Measurements from ENCODE around the gene TDRD9. TPM values are rescaled to one million over a fixed set of nuclear protein-coding genes. Genes with fewer than 3 reads are reported as not detected.

The TDRD9 gene
- total and polyA plus RNA-seq, 2 of the 4 experiments (the other 2 are of a cell fraction) = 0.07 to 0.18 TPM

DNA sequence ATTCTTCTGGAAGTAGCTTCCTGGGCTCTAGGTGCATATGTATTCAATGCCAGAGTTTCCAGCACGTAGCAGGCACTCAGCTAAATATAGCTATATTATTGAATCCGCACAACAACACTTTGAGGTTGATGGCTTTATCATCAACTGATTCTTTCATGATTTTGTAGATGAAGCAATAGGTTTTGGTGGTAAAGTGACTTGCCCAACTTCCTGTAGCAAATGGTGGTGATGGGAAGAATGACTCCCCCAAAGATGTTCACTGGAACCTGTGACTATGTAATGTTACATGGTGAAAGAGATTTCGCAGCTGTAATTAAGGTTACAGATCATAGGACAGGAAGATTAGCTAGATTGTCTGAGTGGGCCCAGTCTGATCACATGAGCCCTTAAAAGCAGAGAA, 3.2 kb downstream of the TDRD9 start:
- BruUV-seq (replicated peaks) = no TSS peak
- WGBS, 2 experiments (ENCODE audit: extremely low coverage in 2 of 2, insufficient read length in 1 of 2) = 100% methylated on average over 1 of the region's 3 CpGs; no CpG with 5 or more reads in 1 of the 2 experiments

More for the DNA sequence above, 3.2 kb downstream of the TDRD9 start:
- H3K79me1 ChIP-seq (ENCODE audit: low read depth in 1 of 2, low read length in 2 of 2) = no peaks in the 10 kb centered on the region
- no peak overlapping the region for H4K5ac ChIP-seq (ENCODE audit: low read depth, low read length)
- no peaks in the 10 kb centered on the region for H3K9me3 ChIP-seq (ENCODE audit: control insufficient read depth, insufficient read depth, low read length)
- no peak overlapping the region for H2AK9ac ChIP-seq (replicated peaks; ENCODE audit: low read depth, low read length, poor library complexity)
- no peak overlapping the region for H2BK120ac ChIP-seq (ENCODE audit: low read depth, low read length)
- no peak overlapping the region for H3K18ac ChIP-seq (ENCODE audit: low read depth, low read length)
- H3K27me3 ChIP-seq (ENCODE audit: control insufficient read depth, insufficient read depth, low read length) = peaks cover 9% of the 10 kb centered on the region
- no peak overlapping the region for H3K27ac ChIP-seq (ENCODE audit: insufficient read depth, low read length)
- in situ Hi-C loops (cut with MboI; ENCODE audit: low sequenced_read_pairs) (no loop called here), dilution Hi-C loops (cut with HindIII; ENCODE audit: low sequenced_read_pairs, unreplicated experiment) (no loop called here), intact Hi-C loops (cut with micrococcal nuclease) (no loop called here)
- no peak for ATAC-seq (ENCODE audit: low read depth)
- H3K14ac ChIP-seq (replicated peaks; ENCODE audit: low read depth, low read length) = no peak overlapping the region
- H4K20me1 ChIP-seq (ENCODE audit: insufficient read depth, low read length) = no peaks in the 10 kb centered on the region
- no peak overlapping the region for H2BK20ac ChIP-seq (ENCODE audit: low read depth, low read length)
- TF ChIP-seq, protein P1, sequence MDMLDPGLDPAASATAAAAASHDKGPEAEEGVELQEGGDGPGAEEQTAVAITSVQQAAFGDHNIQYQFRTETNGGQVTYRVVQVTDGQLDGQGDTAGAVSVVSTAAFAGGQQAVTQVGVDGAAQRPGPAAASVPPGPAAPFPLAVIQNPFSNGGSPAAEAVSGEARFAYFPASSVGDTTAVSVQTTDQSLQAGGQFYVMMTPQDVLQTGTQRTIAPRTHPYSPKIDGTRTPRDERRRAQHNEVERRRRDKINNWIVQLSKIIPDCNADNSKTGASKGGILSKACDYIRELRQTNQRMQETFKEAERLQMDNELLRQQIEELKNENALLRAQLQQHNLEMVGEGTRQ (IDR thresholded peaks at IDR 0.05; ENCODE audit: low read depth, low read length) = no peak
- no peak for TF ChIP-seq RCOR1 (IDR thresholded peaks at IDR 0.05; ENCODE audit: insufficient replicate concordance, low read length)
- TF ChIP-seq SMC3 (IDR thresholded peaks at IDR 0.05; ENCODE audit: low read depth, low read length) = no peak
- TF ChIP-seq, protein P2, sequence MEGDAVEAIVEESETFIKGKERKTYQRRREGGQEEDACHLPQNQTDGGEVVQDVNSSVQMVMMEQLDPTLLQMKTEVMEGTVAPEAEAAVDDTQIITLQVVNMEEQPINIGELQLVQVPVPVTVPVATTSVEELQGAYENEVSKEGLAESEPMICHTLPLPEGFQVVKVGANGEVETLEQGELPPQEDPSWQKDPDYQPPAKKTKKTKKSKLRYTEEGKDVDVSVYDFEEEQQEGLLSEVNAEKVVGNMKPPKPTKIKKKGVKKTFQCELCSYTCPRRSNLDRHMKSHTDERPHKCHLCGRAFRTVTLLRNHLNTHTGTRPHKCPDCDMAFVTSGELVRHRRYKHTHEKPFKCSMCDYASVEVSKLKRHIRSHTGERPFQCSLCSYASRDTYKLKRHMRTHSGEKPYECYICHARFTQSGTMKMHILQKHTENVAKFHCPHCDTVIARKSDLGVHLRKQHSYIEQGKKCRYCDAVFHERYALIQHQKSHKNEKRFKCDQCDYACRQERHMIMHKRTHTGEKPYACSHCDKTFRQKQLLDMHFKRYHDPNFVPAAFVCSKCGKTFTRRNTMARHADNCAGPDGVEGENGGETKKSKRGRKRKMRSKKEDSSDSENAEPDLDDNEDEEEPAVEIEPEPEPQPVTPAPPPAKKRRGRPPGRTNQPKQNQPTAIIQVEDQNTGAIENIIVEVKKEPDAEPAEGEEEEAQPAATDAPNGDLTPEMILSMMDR (conservative IDR thresholded peaks at IDR 0.05; ENCODE audit: low read depth, low read length) = no peak
- TF ChIP-seq NFE2L2 (IDR thresholded peaks at IDR 0.05; ENCODE audit: low read depth, low read length) = no peak
- no peak for TF ChIP-seq MAZ (IDR thresholded peaks at IDR 0.05; ENCODE audit: borderline replicate concordance, low read depth, low read length)
- no peak for TF ChIP-seq CHD1 (IDR thresholded peaks at IDR 0.05; ENCODE audit: low read depth, low read length)
- TF ChIP-seq MAFK (IDR thresholded peaks at IDR 0.05; ENCODE audit: low read depth, low read length) = no peak
- no peak for TF ChIP-seq CEBPB (IDR thresholded peaks at IDR 0.05; ENCODE audit: low read depth, low read length)
- TF ChIP-seq, protein P3, sequence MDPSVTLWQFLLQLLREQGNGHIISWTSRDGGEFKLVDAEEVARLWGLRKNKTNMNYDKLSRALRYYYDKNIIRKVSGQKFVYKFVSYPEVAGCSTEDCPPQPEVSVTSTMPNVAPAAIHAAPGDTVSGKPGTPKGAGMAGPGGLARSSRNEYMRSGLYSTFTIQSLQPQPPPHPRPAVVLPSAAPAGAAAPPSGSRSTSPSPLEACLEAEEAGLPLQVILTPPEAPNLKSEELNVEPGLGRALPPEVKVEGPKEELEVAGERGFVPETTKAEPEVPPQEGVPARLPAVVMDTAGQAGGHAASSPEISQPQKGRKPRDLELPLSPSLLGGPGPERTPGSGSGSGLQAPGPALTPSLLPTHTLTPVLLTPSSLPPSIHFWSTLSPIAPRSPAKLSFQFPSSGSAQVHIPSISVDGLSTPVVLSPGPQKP (IDR thresholded peaks at IDR 0.05; ENCODE audit: borderline replicate concordance, low read depth, low read length) = no peak
- no peak overlapping the region for H2BK15ac ChIP-seq (ENCODE audit: low read depth, low read length)
- no peak overlapping the region for H3K9ac ChIP-seq (ENCODE audit: low read depth, low read length)
- H2AK5ac ChIP-seq (ENCODE audit: low read depth, low read length) = no peak overlapping the region
- H3K9me1 ChIP-seq (ENCODE audit: insufficient read depth, low read length) = no peaks in the 10 kb centered on the region
- H3K36me3 ChIP-seq (ENCODE audit: control insufficient read depth, insufficient read depth, low read length) = no peaks in the 10 kb centered on the region
- no peak overlapping the region for H3K23ac ChIP-seq (ENCODE audit: low read depth, low read length)
- no peak overlapping the region for H3K4me3 ChIP-seq (ENCODE audit: insufficient read depth, low read depth, low read length)
- ChIA-PET CTCF (interaction anchor here (0.6 kb wide), 1 partner anchor 744 kb away, joined by 4 read pairs; no protein-coding TSS in a partner anchor), POLR2A (ENCODE audit: unreplicated experiment) (no interaction called here)
- H2BK5ac ChIP-seq (ENCODE audit: low read depth, low read length, poor library complexity, severe bottlenecking) = no peak overlapping the region
- no peak overlapping the region for H3K4ac ChIP-seq (ENCODE audit: low read depth, low read length)
- H2AFZ ChIP-seq (replicated peaks; ENCODE audit: low read length, poor library complexity) = no peak overlapping the region
- DNase-seq = no peak
- H3K56ac ChIP-seq (ENCODE audit: extremely low read depth, insufficient read depth, low read length) = no peak overlapping the region
- no peak overlapping the region for H4K8ac ChIP-seq (ENCODE audit: low read depth in 2 of 2, low read length in 2 of 2)
- H3K4me1 ChIP-seq (ENCODE audit: control insufficient read depth, insufficient read depth, low read length) = no peaks in the 10 kb centered on the region
- H3K4me2 ChIP-seq (ENCODE audit: low read depth, low read length) = no peak overlapping the region
- no peak overlapping the region for H4K91ac ChIP-seq (ENCODE audit: insufficient read depth, low read depth, low read length)

All from IMR-90 (cell line).